Endothelial cell of umbilical vein (primary cell): ENCODE data around the gene CDK9.
"Not testable (repeated sequence)": the region's sequence is repeated elsewhere in the genome, so short reads cannot be mapped to it uniquely, and the experiment has no call there.

ENCODE experiments used
- CTCF ChIP-seq, 2 donors: IDR thresholded peaks; 1 replicate in 1 of 2; 2 replicates in 1 of 2; pipeline ENCODE4 v1.5.1; 2011; ENCODE audit warnings: low read length in 2 of 2, mild to moderate bottlenecking in 2 of 2, moderate library complexity in 2 of 2, control low read depth in 1 of 2, inconsistent platforms in 1 of 2, low read depth in 1 of 2; ENCODE audit not compliant: insufficient read depth in 1 of 2; ENCODE audit errors: extremely low read depth in 1 of 2
- EZH2 ChIP-seq: IDR thresholded peaks from 2 replicates; pipeline ENCODE4 v1.6.1; 2012; ENCODE audit warnings: borderline replicate concordance, low read depth, mild to moderate bottlenecking, moderate library complexity, low read length, inconsistent platforms; ENCODE audit not compliant: severe bottlenecking
- GATA2 ChIP-seq: IDR thresholded peaks from 2 replicates; pipeline ENCODE4 v1.7.0; 2011; ENCODE audit warnings: low read depth, mild to moderate bottlenecking, moderate library complexity, mixed read lengths, low read length; ENCODE audit not compliant: insufficient read length, insufficient read depth
- JUN ChIP-seq: IDR thresholded peaks from 2 replicates; pipeline ENCODE4 v1.6.1; 2011; ENCODE audit warnings: borderline replicate concordance, low read depth; ENCODE audit not compliant: insufficient read length, insufficient read depth
- MYC ChIP-seq: IDR thresholded peaks from one replicate; pipeline ENCODE4 v1.6.1; 2011; ENCODE audit warnings: mild to moderate bottlenecking, low read depth, low read length
- POLR2A ChIP-seq: IDR thresholded peaks from 2 replicates; pipeline ENCODE4 v1.6.1; 2012; ENCODE audit warnings: low read depth, mild to moderate bottlenecking, control low read depth, low read length
- POLR2AphosphoS5 ChIP-seq: IDR thresholded peaks from 2 replicates; pipeline ENCODE4 v1.6.1; 2012; ENCODE audit warnings: low read depth, mild to moderate bottlenecking, control low read depth, low read length, moderate library complexity; ENCODE audit not compliant: insufficient read depth
- TF ChIP-seq, protein P1 (sequence below): IDR thresholded peaks from 2 replicates; pipeline ENCODE4 v1.6.1; 2011; ENCODE audit not compliant: insufficient read depth, insufficient read length

DNA sequence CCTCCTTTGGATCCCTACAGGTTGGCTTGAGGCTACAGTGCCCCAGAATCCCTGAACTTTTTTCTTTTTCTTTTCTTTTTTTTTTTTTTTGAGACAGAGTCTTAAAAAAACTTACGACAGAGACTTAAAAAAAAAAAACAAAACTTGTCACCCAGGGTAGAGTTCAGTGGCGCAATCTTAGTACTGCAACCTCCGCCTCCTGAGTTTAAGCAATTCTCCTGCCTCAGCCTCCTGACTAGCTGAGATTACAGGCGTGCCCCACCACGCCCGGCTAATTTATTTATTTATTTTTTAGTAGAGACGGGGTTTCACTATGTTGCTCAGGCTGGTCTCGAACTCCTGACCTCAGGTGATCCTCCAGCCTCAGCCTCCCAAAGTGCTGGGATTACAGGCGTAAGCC, 4.9 kb upstream of the CDK9 start:
- TF ChIP-seq POLR2A; CTCF (IDR thresholded peaks at IDR 0.05; ENCODE audit: extremely low read depth in 1 of 2, insufficient read depth in 1 of 2, low read depth in 1 of 2, low read length in 2 of 2); POLR2AphosphoS5; MYC; EZH2; JUN; GATA2: not testable (repeated sequence)
- TF ChIP-seq, protein P1, sequence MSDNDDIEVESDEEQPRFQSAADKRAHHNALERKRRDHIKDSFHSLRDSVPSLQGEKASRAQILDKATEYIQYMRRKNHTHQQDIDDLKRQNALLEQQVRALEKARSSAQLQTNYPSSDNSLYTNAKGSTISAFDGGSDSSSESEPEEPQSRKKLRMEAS, result not testable (repeated sequence)
